GM23338 (cell line): Measurements from ENCODE around the gene DAPK1. TPM values are rescaled to one million over a fixed set of nuclear protein-coding genes. Genes with fewer than 3 reads are reported as not detected.
A peak's percentile ranks its signal among the peaks of the same experiment; 100 is the strongest.

ENCODE experiments used
- ATAC-seq: fragments of 200-7000 bp; cut with Tn5 transposase; 3 replicates; pipeline ENCODE4 v1.9.1; 2020
- DNase-seq: peaks from one replicate; pipeline ENCODE4 v3.0.0-alpha.2; 2015; ENCODE audit warnings: low spot score
- H2AFZ ChIP-seq: fragments of 200-600 bp; sonication (generic); 2 replicates; pipeline ENCODE4 v1.8.0; 2016; ENCODE audit warnings: antibody characterized with exemption, mild to moderate bottlenecking, moderate library complexity
- H3F3A ChIP-seq: fragments of 200-600 bp; sonication (generic); replicated peaks from 2 replicates; pipeline ENCODE4 v1.8.0; 2017; ENCODE audit warnings: antibody characterized with exemption, mixed run types, low read depth
- H3K27ac ChIP-seq: fragments of 200-600 bp; sonication (generic); 2 replicates; pipeline ENCODE4 v1.6.1; 2016; ENCODE audit warnings: low read depth
- H3K27me3 ChIP-seq: fragments of 200-600 bp; sonication (generic); 2 replicates; pipeline ENCODE4 v1.8.0; 2016; ENCODE audit warnings: mild to moderate bottlenecking, mixed run types, moderate library complexity; ENCODE audit not compliant: insufficient read depth
- H3K36me3 ChIP-seq: fragments of 200-600 bp; sonication (generic); 2 replicates; pipeline ENCODE4 v1.8.0; 2016; ENCODE audit warnings: mild to moderate bottlenecking; ENCODE audit not compliant: insufficient read depth
- H3K4me1 ChIP-seq: fragments of 200-600 bp; sonication (generic); 2 replicates; pipeline ENCODE4 v1.8.0; 2016; ENCODE audit warnings: mild to moderate bottlenecking, moderate library complexity; ENCODE audit not compliant: insufficient read depth
- H3K4me2 ChIP-seq: fragments of 200-600 bp; sonication (generic); 2 replicates; pipeline ENCODE4 v1.7.1; 2017; ENCODE audit warnings: mixed run types
- H3K4me3 ChIP-seq: fragments of 200-600 bp; sonication (generic); 2 replicates; pipeline ENCODE4 v1.6.1; 2016; ENCODE audit warnings: mixed run types
- H3K79me2 ChIP-seq: fragments of 200-600 bp; sonication (generic); replicated peaks from 2 replicates; pipeline ENCODE4 v1.8.0; 2017; ENCODE audit warnings: mild to moderate bottlenecking; ENCODE audit not compliant: insufficient read depth
- H3K9me2 ChIP-seq: fragments of 200-600 bp; sonication (generic); 2 replicates; pipeline ENCODE4 v1.8.0; 2017; ENCODE audit not compliant: insufficient read depth
- H4K20me1 ChIP-seq: fragments of 200-600 bp; sonication (generic); replicated peaks from 2 replicates; pipeline ENCODE4 v1.8.0; 2017; ENCODE audit warnings: mild to moderate bottlenecking; ENCODE audit not compliant: insufficient read depth
- H3K27ac Mint-ChIP-seq: 2 replicates; pipeline ENCODE4 v1.8.0; 2020; ENCODE audit warnings: inconsistent platforms, mild to moderate bottlenecking, moderate library complexity, mixed read lengths
- H3K27me3 Mint-ChIP-seq: 3 replicates; pipeline ENCODE4 v1.8.0; 2022; ENCODE audit warnings: low read depth, mild to moderate bottlenecking, moderate library complexity, mixed read lengths, inconsistent platforms; ENCODE audit not compliant: insufficient read depth, poor library complexity
- H3K36me3 Mint-ChIP-seq: 3 replicates; pipeline ENCODE4 v1.8.0; 2021; ENCODE audit warnings: low read depth, mild to moderate bottlenecking, inconsistent platforms, moderate library complexity, mixed read lengths
- H3K4me1 Mint-ChIP-seq: 3 replicates; pipeline ENCODE4 v1.8.0; 2020; ENCODE audit warnings: mild to moderate bottlenecking, inconsistent platforms, mixed read lengths
- H3K4me3 Mint-ChIP-seq: 3 replicates; pipeline ENCODE4 v1.8.0; 2021; ENCODE audit warnings: moderate library complexity, mild to moderate bottlenecking, inconsistent platforms, mixed read lengths
- H3K9me3 Mint-ChIP-seq: 3 replicates; pipeline ENCODE4 v1.8.0; 2020; ENCODE audit warnings: moderate library complexity, mild to moderate bottlenecking, inconsistent platforms, mixed read lengths
- ETS1 ChIP-seq: IDR thresholded peaks from 2 replicates; pipeline ENCODE4 v1.6.1; 2016; ENCODE audit warnings: antibody characterized with exemption
- EZH2phosphoT487 ChIP-seq: fragments of 200-600 bp; sonication (generic); IDR thresholded peaks from one replicate; pipeline ENCODE4 v1.8.1; 2018; ENCODE audit warnings: antibody characterized with exemption; ENCODE audit not compliant: unreplicated experiment
- POLR2AphosphoS5 ChIP-seq: IDR thresholded peaks from 2 replicates; pipeline ENCODE4 v1.6.1; 2016; ENCODE audit warnings: antibody characterized with exemption, low read depth
- REST ChIP-seq: IDR thresholded peaks from one replicate; pipeline ENCODE4 v1.6.1; 2018; ENCODE audit warnings: antibody characterized with exemption; ENCODE audit not compliant: unreplicated experiment
- STAT1 ChIP-seq: IDR thresholded peaks from one replicate; pipeline ENCODE4 v1.6.1; 2016; ENCODE audit warnings: antibody characterized with exemption; ENCODE audit not compliant: unreplicated experiment
- ZNF114 ChIP-seq: fragments of 250-450 bp; sonication (Bioruptor Pico); IDR thresholded peaks from 2 replicates; pipeline ENCODE4 v1.5.0; 2020; ENCODE audit warnings: mild to moderate bottlenecking, moderate library complexity
- polyA plus RNA-seq: library from polyadenylated mRNA; unstranded; fragments of >200 nt; fragmentation: Nextera tagmentation; extraction: Ambion mirVana; gene quantifications from 2 replicates; pipeline ENCODE4 v1.2.1, GENCODE V29; 2016
- total RNA-seq: library from RNA; depleted of rRNA; stranded (reverse); fragments of >200 nt; shearing (Covaris generic); gene quantifications from 2 replicates; pipeline ENCODE4 v1.2.3, GENCODE V29; 2014

DAPK1 gene
- total and polyA plus RNA-seq, 2 experiments from 2014 or later: 37.0 to 134 TPM

GRCh38 chr9:87609486-87609885, 111.8 kb downstream of the DAPK1 start:
- H3K4me2 ChIP-seq: 0 out of 2 replicates have a peak overlapping the region, but pooled peaks have one; percentile 39

GRCh38 chr9:87610200-87611155, 112.8 kb downstream of the DAPK1 start:
- Histone ChIP-seq H3K4me3 (no peak overlapping the region), H3K4me1 (peaks cover 37% of the 10 kb centered on the region), H2AFZ (no peak overlapping the region), H3K9me2 (peaks cover 6% of the 10 kb centered on the region; the same call in 1 of the 2 replicates), H3K27me3 (no peaks in the 10 kb centered on the region), H4K20me1 (peaks cover 12% of the 10 kb centered on the region), H3F3A (0 out of 2 replicates have a peak, but pooled peaks cover 3% of the 10 kb centered on the region), H3K27ac (no peak overlapping the region; the same call in 1 of the 2 replicates), H3K4me2 (no peak overlapping the region), H3K36me3 (peaks cover 23% of the 10 kb centered on the region), H3K79me2 (peaks cover 45% of the 10 kb centered on the region)
- DNase-seq (no peak), ATAC-seq (no peak)
- H3K27ac Mint-ChIP-seq: peak overlapping the region; percentile 37
- H3K4me3 Mint-ChIP-seq: no peak overlapping the region
- TF ChIP-seq ZNF114 (CRISPR knock-in tag) (no peak), POLR2AphosphoS5 (no peak)
- H3K27me3 Mint-ChIP-seq: peaks cover 3% of the 10 kb centered on the region
- H3K36me3 Mint-ChIP-seq: peaks cover 78% of the 10 kb centered on the region
- no peaks in the 10 kb centered on the region for H3K9me3 Mint-ChIP-seq
- H3K4me1 Mint-ChIP-seq: peaks cover 56% of the 10 kb centered on the region

More at GRCh38 chr9:87609486-87609885, 111.8 kb downstream of the DAPK1 start:
- Histone ChIP-seq H3F3A (0 out of 2 replicates have a peak, but pooled peaks cover 7% of the 10 kb centered on the region), H3K36me3 (peaks cover 23% of the 10 kb centered on the region), H2AFZ (no peak overlapping the region), H3K27ac (no peak overlapping the region), H3K27me3 (no peaks in the 10 kb centered on the region), H3K4me1 (peaks cover 40% of the 10 kb centered on the region), H4K20me1 (peaks cover 12% of the 10 kb centered on the region), H3K4me3 (no peak overlapping the region), H3K9me2 (peaks cover 6% of the 10 kb centered on the region; the same call in 1 of the 2 replicates), H3K79me2 (peaks cover 45% of the 10 kb centered on the region)
- H3K27me3 Mint-ChIP-seq: no peaks in the 10 kb centered on the region
- no peak for TF ChIP-seq ETS1
- no peak for TF ChIP-seq POLR2AphosphoS5
- H3K9me3 Mint-ChIP-seq: no peaks in the 10 kb centered on the region
- H3K4me1 Mint-ChIP-seq: peaks cover 51% of the 10 kb centered on the region
- 0 out of 2 replicates have a peak overlapping the region, but pooled peaks have one; percentile 37 for H3K27ac Mint-ChIP-seq
- no peak for DNase-seq
- no peak overlapping the region for H3K4me3 Mint-ChIP-seq
- H3K36me3 Mint-ChIP-seq: peaks cover 78% of the 10 kb centered on the region
- no peak for ATAC-seq

GRCh38 chr9:87611776-87612175, 114.1 kb downstream of the DAPK1 start:
- Histone ChIP-seq H2AFZ (no peak overlapping the region), H3K4me1 (peaks cover 31% of the 10 kb centered on the region), H3K27ac (no peak overlapping the region), H3K4me3 (no peak overlapping the region), H4K20me1 (peaks cover 12% of the 10 kb centered on the region), H3F3A (0 out of 2 replicates have a peak, but pooled peaks cover 3% of the 10 kb centered on the region), H3K36me3 (peaks cover 23% of the 10 kb centered on the region), H3K79me2 (peaks cover 52% of the 10 kb centered on the region), H3K4me2 (no peak overlapping the region), H3K27me3 (no peaks in the 10 kb centered on the region), H3K9me2 (peaks cover 11% of the 10 kb centered on the region; the same call in 1 of the 2 replicates)
- H3K9me3 Mint-ChIP-seq: no peaks in the 10 kb centered on the region
- ATAC-seq (no peak), DNase-seq (no peak)
- H3K4me1 Mint-ChIP-seq: peaks cover 59% of the 10 kb centered on the region
- H3K27ac Mint-ChIP-seq: no peak overlapping the region
- H3K36me3 Mint-ChIP-seq: peaks cover 81% of the 10 kb centered on the region
- H3K27me3 Mint-ChIP-seq: peaks cover 3% of the 10 kb centered on the region
- no peak overlapping the region for H3K4me3 Mint-ChIP-seq
- no peak for TF ChIP-seq STAT1
- TF ChIP-seq EZH2phosphoT487: no peak
- TF ChIP-seq ETS1: no peak
- no peak for TF ChIP-seq REST
- TF ChIP-seq POLR2AphosphoS5: no peak
